Right kidney (tissue), 1 donor: ENCODE data around the gene NTM.

Experiments used
- DNase-seq: peaks from one replicate; pipeline ENCODE4 v3.0.0-alpha.2; 2016

Gene NTM

DNA sequence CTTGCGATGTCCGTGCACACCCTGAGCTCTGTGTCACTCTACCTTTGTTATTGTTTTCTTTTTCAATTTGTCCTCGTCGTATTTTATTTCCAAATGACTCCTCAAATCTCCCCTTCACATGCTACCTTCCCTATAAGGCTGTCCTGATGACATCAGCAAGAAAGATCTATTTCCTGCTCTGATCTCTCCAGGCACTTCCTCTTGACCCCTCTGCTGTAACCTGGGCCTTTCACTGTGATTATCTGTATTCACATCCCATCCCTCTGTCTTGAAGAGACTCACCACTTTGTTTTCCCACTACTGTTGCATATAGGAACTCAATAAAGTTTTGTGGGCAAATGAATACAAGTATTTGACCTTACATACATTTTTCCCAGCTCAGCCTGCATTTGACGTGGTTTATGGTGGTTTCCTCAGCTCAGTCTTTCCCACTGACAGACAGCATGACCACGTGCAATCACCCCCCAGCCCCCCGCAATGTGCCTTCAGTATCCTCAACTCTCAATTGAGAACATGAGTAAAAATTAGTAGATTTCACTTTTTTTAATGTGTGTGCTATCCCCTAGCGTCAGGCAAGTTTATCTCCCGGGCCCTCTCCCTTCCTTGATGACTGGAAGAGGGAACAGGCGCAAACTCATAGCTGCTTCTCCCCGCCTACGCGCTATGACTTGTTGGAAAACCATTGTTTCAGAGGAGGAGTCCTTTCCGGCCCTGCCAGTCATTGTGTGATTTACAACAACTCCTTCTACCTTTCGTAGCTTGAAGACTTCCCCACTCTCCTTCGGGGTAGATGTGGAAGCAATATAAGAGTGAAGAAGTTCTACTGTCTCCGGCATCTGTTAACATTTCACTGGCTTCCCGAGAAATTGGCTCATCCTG is 498.5 kb downstream of the NTM start:
- no peak for DNase-seq

- no peak for DNase-seq
These were observed 499.9 kb downstream of the NTM start for GRCh38 chr11:131870305-131870704.

DNA sequence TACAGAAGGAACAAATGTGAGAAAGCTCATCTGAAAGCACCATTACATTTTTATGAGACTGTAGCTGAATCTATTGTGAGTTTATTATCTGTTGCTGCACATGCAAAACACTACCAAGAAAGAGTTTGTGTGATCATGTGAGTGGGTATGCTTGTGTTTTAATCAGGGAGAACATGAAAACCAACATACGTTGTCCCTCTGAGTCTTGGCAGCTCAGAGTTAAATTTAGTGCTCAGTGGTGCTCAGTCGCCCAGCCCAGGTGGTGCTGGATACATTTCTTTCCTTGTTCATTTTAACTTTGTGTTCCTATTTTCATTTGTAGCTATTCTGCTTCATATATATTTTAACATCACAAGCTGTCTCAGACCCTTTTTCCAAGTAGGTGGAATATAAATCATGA is 500.6 kb downstream of the NTM start:
- no peak for DNase-seq

DNA sequence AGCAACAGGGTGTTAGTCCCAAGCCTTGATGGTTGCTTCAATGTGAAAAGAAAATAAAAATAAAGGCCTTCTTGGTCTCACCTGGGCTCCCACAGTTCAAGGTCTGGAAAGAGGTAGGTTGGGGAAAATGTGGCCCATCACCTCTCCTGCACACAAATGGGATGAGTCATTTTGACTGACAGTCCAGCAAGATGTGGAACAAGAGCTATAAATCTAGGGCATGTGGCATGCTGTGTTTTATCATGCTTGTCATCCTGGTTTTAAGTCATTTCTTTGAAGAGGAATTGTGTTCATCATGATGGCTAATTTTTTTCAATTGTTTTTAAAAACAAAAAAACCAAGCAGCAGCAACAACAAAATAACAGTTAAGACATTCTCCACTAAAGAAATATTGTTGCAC is 503.7 kb downstream of the NTM start:
- no peak for DNase-seq

GRCh38 chr11:131875611-131876010 is 505.2 kb downstream of the NTM start:
- DNase-seq, result no peak

DNA sequence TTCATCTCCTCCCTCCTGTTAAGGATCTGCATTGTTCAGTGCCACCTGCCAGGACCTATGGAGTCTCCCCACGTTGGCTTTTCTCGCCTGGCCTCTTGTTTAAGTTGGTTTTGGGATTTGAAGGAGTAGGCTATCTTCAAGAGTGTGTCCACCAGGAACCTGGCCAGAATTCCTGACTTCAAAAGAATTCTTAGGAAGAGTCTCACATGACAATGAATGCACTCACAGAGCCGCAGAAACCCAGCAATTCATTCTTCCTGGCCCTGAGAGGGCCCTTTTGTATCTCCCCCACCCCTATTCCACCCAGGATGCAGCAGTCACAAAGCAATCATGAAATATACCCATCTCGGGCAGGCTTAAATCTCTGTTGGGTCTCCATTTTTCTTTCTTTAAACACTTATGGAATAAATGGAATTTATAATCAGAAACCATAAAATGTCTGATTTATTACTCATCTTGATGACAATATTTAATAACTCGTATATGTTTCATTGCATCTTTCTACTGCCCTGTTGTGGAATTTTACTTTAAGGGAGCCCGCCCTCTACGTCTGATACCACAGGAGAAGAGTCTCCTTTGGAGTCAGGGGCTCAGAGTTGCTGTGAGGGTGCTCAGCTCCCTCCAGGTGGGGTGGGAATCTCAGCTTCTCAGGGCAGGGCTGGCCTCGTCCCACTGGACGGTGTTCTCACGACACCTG is 507.0 kb downstream of the NTM start:
- DNase-seq, result no peak

DNA sequence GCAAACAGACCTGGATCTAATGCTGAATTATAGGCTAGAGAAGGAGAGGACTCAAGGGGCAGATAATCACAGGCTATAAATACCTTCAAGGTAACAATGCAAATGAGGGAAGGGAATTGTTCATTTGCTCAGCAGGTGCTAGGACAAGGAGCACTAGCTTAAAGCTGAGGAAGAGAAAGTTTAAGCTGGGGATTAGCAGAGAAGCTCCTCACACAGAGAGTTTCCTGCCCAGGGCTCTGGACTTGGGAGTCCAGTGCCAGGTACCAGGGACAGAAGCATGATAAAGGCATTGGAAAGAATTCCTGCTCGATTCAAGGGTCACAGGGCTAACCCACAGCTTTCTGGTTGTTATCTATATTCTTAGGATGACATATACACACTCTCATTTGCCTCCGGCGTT is 509.9 kb downstream of the NTM start:
- DNase-seq, result no peak

DNA sequence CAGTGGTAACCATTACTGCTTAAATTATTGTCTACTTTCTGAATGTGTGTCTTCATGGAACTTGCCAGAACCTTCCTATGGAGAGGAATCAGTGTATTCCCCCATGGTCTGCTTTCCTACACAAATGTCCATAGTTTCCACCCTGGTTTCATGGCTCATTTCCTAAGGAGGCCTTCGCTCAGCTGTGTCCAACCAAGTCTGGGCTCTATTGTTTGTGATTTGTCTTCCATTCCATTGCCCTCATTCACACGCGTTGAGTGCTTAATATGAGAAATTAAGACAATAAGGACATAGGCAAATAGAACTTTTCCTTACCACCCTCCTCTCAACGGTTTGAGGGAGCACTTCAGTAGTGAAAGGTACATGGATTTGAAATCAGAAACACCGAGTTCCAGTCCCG is 510.6 kb downstream of the NTM start:
- no peak for DNase-seq

- no peak for DNase-seq
These were observed 512.9 kb downstream of the NTM start for GRCh38 chr11:131883332-131883731.

- DNase-seq, result no peak
These were observed 514.2 kb downstream of the NTM start for GRCh38 chr11:131884461-131885073.

GRCh38 chr11:131885431-131885830 is 515.0 kb downstream of the NTM start:
- no peak for DNase-seq

GRCh38 chr11:131886201-131886600 is 515.8 kb downstream of the NTM start:
- DNase-seq, result no peak

GRCh38 chr11:131888230-131888855 is 517.9 kb downstream of the NTM start:
- no peak for DNase-seq

GRCh38 chr11:131889146-131889577 is 518.7 kb downstream of the NTM start:
- DNase-seq, result peak; percentile 55

- DNase-seq, result no peak
These were observed 519.6 kb downstream of the NTM start for GRCh38 chr11:131889760-131890581.

DNA sequence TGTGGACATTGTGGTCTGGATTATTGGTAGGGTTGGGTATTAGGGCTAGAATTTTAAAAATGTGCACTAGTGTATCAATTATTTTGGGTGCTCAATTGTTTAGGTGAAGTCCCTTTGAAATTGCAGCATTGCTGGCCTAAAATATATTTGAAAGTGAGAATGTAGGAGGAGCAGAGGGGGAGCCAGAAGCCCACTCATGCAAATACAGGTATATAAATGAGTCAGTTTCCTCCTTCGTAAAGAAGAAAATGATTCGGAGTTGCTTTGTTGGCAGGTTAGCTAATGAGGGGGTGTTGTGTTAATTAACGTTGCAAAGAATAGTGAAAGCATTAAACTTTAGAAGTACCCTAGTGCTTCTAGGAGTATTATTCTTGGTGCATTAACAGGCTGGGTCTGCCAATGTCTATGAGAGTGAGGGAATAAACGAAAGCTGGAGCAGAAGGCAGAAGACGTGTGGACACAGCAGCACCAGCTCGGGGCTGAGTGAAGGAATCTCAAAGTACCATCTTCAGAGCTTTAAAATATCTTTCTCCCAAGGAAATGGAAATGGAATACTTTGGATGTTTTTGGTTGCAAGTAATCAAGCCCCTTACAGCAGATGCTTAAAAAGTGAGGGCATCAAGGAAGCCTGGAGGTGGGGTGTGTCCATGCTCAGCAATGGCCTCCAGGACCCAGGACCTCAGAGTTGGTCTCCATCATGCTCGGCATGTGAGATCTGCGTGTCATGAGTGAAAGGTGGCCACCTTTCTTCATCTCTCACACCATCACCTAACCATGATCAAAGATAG is 522.9 kb downstream of the NTM start:
- DNase-seq, result no peak

GRCh38 chr11:131893988-131894387 is 523.6 kb downstream of the NTM start:
- no peak for DNase-seq

DNA sequence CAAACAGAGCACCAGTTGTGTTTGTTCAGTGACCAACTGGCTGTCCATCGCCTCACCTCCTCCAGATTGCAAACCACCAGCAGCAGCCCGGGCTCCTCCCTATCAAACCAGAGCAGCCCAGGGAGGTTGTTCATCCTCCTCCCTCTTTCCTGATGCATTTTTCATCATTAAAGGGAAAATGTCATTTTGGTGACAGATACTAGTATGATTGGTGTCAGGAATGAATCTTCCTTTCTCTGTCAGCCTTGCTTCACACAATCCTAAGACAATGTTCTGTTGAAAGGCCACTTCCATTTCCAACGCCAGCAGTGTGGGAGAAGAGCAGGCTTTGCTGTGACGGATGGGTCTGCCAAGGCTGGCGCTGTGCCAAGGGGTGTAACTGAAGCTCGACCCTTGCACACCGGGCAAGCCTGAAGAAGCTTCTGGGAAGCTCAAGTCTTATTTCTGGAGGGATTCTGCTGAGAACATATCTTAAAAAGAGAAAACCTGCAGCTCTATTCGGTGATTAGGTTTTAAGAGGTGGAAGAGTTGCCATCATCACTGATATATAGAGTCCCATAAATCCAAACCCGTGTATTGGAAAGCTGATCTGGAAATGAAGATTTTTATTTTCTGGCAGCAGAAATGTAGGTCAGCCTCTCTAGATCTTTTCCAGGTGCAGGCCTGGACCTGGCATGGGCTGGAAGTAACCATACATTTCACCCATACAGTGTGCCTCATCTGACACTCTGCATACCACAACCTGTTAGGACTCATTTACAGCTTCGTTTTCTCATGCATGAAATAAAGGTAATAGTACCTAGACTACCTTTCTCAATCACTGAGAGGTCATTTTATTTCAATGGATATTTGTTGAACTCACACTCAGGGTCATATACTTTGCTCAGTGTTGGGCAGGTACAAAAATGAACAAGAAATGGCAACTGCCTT is 524.5 kb downstream of the NTM start:
- DNase-seq, result no peak

- no peak for DNase-seq
These were observed 525.5 kb downstream of the NTM start for GRCh38 chr11:131895865-131896264.
